22Rv1 (cell line): ENCODE data around the gene SART3.

Source experiments
- H3K27ac ChIP-seq: fragments of 450-650 bp; 2 replicates; pipeline ENCODE4 v1.5.1; 2017
- CTCF ChIP-seq: fragments of 450-650 bp; IDR thresholded peaks from 2 replicates; pipeline ENCODE4 v1.5.1; 2017; ENCODE audit warnings: mild to moderate bottlenecking
- ZFX ChIP-seq: fragments of 450-650 bp; IDR thresholded peaks from 2 replicates; pipeline ENCODE4 v1.6.1; 2017; ENCODE audit warnings: antibody characterized with exemption, borderline replicate concordance

Gene SART3

DNA sequence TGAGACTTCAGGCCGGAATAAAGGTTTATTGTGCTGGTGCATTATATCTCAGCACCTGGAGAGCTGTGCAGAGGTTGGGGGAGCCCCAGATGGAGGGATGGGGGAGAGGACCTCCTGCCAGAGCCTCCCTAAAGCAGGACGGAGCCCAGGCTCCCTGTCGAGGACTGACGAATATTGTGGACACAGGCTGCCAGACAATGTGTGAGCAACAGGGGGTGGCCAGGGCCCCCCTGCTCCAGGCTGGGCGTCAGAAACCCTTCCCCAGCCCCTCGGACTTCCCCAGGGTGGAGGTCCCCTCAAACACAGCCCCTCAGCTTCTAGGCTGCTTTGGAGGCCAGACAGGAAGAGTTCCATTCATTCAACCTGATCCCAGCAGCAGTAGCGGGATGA is 28.9 kb upstream of the SART3 start:
- no peak overlapping the region for H3K27ac ChIP-seq
- TF ChIP-seq ZFX (no peak), CTCF (no peak)

GRCh38 chr12:108589028-108589839 is 28.3 kb upstream of the SART3 start:
- TF ChIP-seq CTCF = no peak
- TF ChIP-seq ZFX = no peak
- no peak overlapping the region for H3K27ac ChIP-seq

DNA sequence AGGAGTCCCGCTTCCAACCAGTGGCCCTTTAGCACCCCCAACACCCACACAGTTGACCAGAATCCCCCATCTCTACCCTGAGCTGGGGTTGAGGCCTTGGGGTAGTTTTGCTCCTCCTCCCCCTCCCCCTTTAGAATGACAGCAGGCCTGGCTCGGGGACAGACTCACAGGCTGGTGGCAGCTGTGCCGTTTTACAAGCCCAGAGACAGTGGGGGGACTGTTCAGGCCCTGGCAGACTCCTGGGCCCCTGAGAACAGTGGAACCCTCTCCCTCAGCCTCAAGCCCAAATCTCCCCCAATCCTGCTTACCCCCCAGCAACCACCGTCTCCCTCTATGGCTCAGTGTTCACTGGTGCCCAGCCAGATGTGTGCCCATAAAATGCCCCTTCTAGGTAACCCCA is 26.9 kb upstream of the SART3 start:
- H3K27ac ChIP-seq = no peak overlapping the region

DNA sequence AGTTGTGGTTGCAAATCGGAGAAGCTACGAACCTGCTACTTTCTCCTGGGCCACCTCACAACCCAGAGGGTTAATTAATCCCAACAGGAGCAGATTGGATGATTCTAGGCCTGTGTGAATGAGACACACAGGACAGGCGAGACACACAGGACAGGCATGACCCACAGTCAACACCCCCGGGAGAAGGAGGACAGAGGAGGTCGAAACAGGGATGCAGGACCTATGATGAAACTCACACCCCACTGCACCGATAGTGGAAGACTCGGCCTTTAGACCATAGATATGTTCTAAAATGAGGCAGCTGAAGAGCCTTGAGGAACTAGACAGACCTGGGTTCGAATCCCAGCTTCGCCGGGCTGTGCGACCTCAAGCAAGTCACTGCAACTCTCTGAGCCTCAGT is 25.3 kb upstream of the SART3 start:
- TF ChIP-seq CTCF (no peak), ZFX (no peak)
- no peak overlapping the region for H3K27ac ChIP-seq

More for the DNA sequence above, 26.9 kb upstream of the SART3 start:
- TF ChIP-seq ZFX (no peak), CTCF (no peak)

DNA sequence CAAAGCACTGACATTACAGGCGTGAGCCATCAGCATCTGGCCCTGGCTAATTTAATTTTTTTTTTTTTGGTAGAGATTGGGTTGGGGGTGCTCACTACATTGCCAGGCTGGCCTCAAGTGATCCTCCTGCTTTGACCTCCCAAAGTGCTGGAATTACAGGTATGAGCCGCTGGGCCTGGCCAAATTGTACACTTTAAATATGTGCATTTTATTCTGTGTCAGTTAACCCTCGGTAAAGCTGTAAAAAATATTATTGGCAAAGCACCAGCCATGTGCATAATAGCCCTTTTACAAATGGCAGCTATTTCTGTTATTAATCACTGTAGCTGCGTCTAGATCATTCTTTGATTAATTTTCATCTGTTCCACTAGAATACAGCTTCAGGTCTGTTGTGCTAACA is 24.9 kb upstream of the SART3 start:
- TF ChIP-seq CTCF (no peak), ZFX (no peak)
- H3K27ac ChIP-seq = no peak overlapping the region

DNA sequence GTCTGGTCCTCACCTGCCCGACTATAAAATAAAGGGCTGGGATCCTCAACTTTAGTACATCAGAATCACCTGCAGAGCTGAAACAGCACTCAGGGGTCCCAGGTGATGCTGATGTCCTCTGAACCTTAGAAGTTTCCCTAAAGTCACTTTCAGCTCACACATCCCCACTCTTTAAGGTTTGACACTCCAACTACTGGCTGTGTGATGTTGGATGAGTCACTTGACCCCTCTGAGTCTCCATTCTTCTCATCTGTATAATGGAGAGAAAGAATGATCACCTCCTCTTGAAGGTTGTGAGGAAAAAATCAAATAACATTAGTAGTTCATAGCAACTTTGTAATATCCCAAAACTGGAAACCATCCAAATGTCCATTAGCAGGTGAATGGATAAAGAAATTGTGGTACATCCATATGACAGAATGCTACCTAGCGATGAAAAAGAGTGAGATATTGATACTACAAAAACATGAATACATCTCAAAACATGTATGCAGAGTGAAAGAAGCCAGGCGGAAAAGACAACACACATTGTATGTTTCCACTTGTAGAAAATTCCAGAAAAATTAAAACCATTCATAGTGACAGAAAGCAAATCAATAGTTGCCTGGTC is 23.6 kb upstream of the SART3 start:
- TF ChIP-seq ZFX = no peak
- TF ChIP-seq CTCF = no peak
- H3K27ac ChIP-seq = no peak overlapping the region

- no peak overlapping the region for H3K27ac ChIP-seq
- TF ChIP-seq CTCF = no peak
- no peak for TF ChIP-seq ZFX
Observed at GRCh38 chr12:108583991-108584390, 23.0 kb upstream of the SART3 start.
